NCI-H2081 (cell line): ENCODE measurements around the gene PRLR.
"Not testable (repeated sequence)": the region's sequence is repeated elsewhere in the genome, so short reads cannot be mapped to it uniquely, and the experiment has no call there.

Source experiments
- DNase-seq, 2 experiments: peaks; one replicate each; lab custom pipeline; 2025; lab: John Stamatoyannopoulos, UW

PRLR gene

DNA sequence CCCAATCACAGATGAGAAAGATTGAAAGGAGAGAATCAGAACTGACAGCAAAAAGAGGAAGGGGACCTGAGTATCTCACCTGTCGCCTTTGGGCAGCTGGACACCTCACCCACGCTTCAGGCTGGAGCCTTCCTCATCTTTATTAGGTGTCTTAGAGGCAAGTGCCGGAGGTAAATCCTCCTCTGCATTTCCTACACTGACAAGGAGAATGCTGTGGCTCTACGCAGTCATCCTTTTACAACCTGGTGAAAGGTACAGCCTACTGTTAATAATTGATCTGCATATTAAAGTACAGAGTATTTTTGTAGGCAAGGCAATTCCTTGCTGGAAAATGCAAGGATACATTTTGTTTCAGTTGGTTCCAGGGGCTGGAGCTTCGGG lies 34.8 kb downstream of the PRLR start:
- no peak for DNase-seq

DNA sequence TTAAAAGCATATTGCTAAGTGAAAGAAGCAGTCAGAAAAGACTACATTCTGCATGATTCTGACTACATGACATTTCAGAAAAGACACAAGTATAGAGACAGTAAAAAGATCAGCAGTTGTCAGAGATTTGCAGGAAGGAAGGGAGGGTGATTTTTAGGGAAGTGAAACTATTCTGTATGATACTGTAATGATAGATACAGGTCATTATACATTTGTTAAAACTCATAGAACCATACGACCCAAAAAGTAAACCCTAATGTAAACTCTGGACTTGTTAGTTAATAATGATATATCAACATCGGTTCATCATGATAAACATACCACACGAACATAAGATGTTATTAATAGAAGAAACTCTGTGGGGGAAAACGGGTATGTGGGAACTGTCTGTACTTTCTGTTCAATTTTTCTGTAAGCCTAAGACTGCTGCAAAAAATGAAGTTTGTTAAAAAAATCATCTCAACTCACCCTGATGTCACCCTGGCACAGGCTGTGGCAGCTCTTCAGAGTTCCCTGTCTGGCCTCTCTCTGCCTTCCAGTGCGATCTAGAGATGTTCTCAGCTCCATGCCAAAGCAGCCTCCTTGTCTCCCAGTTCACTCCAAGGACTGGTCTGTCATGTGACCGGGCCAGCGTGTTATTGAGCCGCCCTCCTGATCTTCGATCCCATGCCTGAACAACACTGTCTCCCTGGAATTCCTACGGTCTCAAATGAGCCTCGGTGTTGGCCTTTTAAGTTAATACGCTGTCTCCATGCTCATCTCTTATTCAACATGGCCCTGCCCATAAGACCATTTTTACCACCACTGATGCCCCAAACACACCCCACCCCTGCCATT lies 35.4 kb downstream of the PRLR start:
- DNase-seq: no peak

DNA sequence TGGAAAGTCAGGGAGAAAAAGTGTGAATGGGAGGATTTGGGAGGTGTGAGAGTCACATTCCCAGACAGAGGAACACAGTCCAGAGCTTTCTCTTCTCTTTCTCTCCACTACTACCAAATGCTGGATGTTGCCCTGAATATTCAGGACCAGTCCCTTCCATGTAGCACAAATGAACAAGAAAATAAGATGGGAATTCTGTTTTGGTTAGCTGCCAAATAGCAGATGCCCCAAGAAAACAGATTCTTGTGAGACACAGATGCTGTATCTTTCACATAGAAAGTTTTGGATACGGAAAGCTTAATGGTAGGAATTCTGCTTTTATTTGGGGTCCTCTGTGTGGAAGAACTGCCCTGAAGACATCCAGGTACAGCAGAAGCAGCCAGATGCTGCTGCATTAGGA lies 37.8 kb downstream of the PRLR start:
- DNase-seq: no peak

- DNase-seq: not testable (repeated sequence)
Observed at GRCh38 chr5:35189801-35190200, 40.5 kb downstream of the PRLR start.

- DNase-seq: no peak
Observed at GRCh38 chr5:35188031-35188457, 42.2 kb downstream of the PRLR start.

GRCh38 chr5:35187621-35188020 lies 42.7 kb downstream of the PRLR start:
- not testable (repeated sequence) for DNase-seq

- DNase-seq: no peak
Observed at GRCh38 chr5:35186749-35187148, 43.5 kb downstream of the PRLR start.

DNA sequence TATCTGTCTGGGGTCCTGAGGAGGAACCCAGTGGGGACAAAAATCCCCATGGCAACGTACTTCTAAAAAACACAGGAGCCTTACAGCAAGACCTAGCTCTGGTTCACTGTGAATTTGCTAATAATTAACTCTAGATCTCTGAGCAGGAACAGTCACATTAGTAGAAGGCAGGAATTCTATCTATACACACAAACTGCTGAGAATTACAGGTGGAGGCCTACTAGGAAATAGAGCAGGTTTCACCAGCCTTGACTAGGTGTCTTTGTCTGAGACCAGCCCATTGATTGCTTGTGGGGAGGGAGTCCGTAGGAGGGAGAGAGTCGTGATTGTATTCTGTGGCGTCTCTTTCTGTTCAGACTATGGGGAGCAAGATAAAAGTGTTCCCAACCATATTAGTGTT lies 44.8 kb downstream of the PRLR start:
- no peak for DNase-seq

- DNase-seq: no peak
Observed at GRCh38 chr5:35183556-35183955, 46.7 kb downstream of the PRLR start.

- peak; percentile 22 to 32 for DNase-seq
Observed at GRCh38 chr5:35182910-35183535, 47.3 kb downstream of the PRLR start.

GRCh38 chr5:35182486-35182885 lies 47.8 kb downstream of the PRLR start:
- no peak for DNase-seq

DNA sequence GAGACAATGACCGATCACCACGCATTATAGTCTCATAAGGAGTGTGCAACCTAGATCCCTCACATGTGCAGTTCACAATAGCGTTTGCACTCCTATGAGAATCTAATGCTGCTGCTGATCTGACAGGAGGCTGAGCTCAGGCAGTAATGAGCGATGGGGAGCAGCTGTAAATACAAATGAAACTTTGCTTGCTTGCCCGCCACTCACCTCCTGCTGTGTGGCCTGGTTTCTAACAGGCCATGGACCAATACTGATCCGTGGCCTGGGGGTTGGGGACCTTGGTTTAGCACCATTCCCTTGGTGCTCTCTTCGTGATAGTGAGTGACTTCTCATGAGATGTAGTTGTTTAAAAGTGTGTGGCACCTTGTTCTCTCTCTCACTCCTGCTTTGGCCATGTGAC lies 50.2 kb downstream of the PRLR start:
- no peak for DNase-seq

- DNase-seq: no peak
Observed at GRCh38 chr5:35177783-35178182, 52.5 kb downstream of the PRLR start.

GRCh38 chr5:35172533-35172932 lies 57.8 kb downstream of the PRLR start:
- no peak for DNase-seq

DNA sequence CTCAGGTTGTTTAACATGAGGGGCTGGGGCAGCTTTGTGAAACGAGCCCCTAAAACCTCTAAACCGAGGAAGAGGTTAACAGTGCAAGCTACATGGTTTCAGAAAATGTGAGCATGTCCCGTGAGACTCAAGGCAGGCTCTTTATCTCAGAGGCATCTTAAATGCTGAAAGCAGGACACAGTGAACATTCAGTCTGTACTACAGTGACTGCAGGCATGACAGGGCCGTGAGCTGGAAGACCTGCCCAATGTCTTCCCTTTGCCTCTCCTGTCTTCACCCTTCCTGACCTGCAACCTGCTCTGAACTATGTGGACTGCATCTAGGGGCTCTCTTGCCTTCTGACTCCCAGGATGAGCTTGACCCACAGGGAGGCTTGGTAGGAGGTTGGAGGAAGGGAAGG lies 58.3 kb downstream of the PRLR start:
- no peak for DNase-seq

- no peak for DNase-seq
Observed at GRCh38 chr5:35171078-35171477, 59.2 kb downstream of the PRLR start.

- DNase-seq: no peak
Observed at GRCh38 chr5:35166043-35166442, 64.2 kb downstream of the PRLR start.

DNA sequence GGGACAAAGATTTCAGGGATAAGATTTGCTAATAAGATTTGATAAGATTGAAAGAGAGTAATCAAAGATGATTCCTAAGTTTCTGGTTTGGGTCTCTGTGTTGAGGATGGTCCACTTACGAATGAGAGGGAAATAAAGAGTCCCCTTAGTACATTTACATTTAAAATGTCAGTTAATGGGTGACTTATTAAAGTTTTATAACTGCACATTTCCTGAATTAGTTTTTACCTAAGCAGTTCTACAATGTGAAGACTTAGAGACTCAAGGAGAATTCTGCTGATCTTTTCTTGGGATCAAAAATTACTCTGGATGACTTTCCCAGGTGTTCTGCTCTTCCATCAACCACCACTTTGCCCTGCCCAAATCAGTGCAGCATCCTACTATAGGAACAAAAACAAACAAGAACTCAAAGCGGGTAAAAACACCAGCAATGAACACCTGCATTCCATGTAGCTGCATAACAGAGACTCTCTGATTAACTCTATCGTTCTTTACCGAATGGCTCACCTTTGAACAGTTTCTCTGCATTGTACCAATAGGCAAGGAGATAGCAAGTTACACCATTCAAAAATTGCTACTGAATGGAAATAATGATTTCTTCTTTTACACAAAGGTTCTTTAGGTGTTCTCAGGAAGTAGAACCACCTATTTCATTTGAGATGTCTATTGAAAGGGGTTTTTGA lies 65.3 kb downstream of the PRLR start:
- no peak for DNase-seq

- DNase-seq: no peak
Observed at GRCh38 chr5:35163710-35164033, 66.6 kb downstream of the PRLR start.

DNA sequence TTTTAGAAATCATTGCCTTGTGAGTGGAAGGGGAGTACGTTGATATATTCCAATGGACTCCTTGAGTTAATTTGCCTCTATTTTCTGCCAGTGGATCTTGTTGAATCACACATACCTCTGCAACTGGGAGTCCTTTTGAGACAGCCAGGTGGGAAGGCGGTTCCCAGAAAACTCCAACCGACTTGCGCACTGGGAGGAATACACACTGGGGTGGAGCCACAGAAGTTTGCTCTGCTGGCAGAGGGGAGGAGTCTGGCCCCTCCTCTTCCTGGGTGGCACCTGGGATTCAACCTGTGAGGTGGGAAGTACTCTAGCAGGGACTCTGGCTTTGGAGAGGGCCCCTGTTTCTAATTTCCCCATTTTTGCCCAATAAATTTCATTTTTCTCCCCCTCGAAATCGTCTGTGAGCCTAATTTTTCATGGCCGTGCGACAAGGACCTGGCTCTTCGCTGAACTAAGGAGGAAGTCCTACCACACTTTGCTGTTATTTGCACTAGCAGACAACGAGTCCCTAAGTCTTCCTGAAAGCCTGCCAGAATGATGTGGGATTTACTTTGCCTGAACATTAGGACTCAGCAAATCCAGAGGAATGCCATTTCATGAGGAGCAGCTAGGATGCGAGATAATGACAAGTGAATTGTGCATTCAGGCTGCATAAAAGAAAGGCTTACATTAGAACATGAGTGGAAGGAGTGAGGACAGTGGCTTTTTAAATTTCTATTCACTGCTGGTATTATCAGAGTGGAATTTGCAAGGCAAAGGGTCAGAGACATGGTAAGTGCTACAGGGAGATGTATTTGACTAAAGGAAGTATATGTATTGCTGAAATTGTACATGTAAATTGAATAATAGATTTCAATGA lies 67.2 kb downstream of the PRLR start:
- no peak for DNase-seq

GRCh38 chr5:35161652-35162273 lies 68.5 kb downstream of the PRLR start:
- no peak for DNase-seq
